Measurements from ENCODE around the gene FLOT2. TPM values are rescaled to one million over a fixed set of nuclear protein-coding genes. Genes with fewer than 3 reads are reported as not detected.

Gene FLOT2
- total RNA-seq, 4 donors from 2014 or later: 31.3 to 117 (median 37.4) TPM

DNA sequence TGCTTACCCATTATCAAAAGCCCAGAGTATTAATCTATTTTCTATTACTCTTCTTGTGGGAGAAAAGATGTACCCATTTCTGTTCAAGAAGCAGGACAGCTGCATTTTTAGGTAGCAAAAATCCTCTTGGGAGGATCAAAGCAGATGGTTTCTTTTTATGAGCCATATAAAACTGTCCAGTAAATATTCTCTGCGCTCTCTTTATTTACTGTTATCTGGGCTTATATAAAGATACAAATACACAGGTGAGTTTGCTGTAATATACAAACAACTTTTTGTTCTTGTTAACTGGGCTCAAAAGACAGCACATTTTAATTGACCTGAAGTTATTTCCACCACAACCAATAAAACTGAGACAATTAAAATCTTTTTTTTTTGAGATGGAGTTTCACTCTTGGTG is 43.7 kb upstream of the FLOT2 start:
- H3K9me3 ChIP-seq: no peaks in the 10 kb centered on the region
- peaks cover 8 to 11% of the 10 kb centered on the region in 2 donors for H3K4me1 ChIP-seq
- H3K4me3 ChIP-seq: no peak overlapping the region
- no peak for DNase-seq
- H3K27ac ChIP-seq: no peak overlapping the region
- TF ChIP-seq POLR2A (IDR thresholded peaks at IDR 0.05): no peak
- intact Hi-C loops (cut with DNase I; ENCODE audit: low total_unique reads): no loop called here
- H3K36me3 ChIP-seq: no peaks in the 10 kb centered on the region
- H3K27me3 ChIP-seq: no peaks in the 10 kb centered on the region

DNA sequence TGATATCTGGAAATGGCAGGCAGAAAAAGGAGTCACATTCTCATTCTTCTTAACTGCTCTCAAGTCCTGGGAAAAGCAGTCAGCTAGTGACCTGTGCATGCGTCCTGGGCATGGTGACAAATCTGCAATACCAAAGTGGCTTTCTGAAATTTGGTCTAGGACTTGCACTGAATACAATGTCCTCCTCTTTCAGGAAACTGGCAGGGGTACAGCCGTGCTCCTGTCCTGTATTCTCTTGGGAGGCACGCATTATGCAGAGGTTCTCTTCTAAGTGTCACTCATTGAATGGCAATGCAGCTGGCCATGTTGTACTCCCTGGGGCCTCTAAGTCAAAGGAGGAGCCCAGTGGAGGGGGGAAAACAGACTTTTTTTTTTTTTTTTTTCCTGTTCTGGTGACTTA is 43.1 kb upstream of the FLOT2 start:
- no peaks in the 10 kb centered on the region for H3K36me3 ChIP-seq
- TF ChIP-seq CTCF (IDR thresholded peaks at IDR 0.05) (no peak), POLR2A (IDR thresholded peaks at IDR 0.05) (no peak)
- no peak overlapping the region for H3K27ac ChIP-seq
- H3K4me3 ChIP-seq: no peak overlapping the region
- DNase-seq: no peak
- no peaks in the 10 kb centered on the region for H3K9me3 ChIP-seq
- H3K27me3 ChIP-seq: no peaks in the 10 kb centered on the region
- peaks cover 8 to 10% of the 10 kb centered on the region in 2 donors for H3K4me1 ChIP-seq
- intact Hi-C loops (cut with DNase I; ENCODE audit: low total_unique reads): no loop called here

DNA sequence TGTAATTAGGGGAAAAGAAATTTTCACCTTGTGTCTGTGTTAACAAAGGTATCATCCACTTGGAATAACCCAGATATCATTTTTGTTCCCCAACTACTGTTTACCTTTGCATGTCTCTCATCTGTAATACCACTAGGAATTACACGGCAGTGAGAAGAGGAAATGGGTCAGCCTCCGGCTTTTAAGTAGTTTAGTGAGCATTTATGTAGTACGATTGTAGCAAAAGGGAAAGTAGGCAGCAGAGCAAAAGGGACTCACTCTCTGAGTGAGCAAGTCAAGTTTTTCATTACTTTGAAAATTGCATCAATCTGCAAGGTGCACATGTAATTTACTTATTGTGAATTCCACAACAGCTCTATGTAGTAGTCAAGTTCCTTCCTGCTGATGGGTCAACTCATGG is 42.6 kb upstream of the FLOT2 start:
- TF ChIP-seq CTCF (IDR thresholded peaks at IDR 0.05): no peak
- no peak overlapping the region for H3K27ac ChIP-seq
- no peak for DNase-seq
- intact Hi-C loops (cut with DNase I; ENCODE audit: low total_unique reads): no loop called here
- H3K36me3 ChIP-seq: no peaks in the 10 kb centered on the region
- H3K4me3 ChIP-seq: no peak overlapping the region
- no peaks in the 10 kb centered on the region for H3K9me3 ChIP-seq
- no peaks in the 10 kb centered on the region for H3K27me3 ChIP-seq
- peaks cover 8 to 10% of the 10 kb centered on the region in 2 donors for H3K4me1 ChIP-seq

- intact Hi-C loops (cut with DNase I; ENCODE audit: low total_unique reads): no loop called here
- no peaks in the 10 kb centered on the region for H3K9me3 ChIP-seq
- H3K27ac ChIP-seq: no peak overlapping the region
- H3K36me3 ChIP-seq: no peaks in the 10 kb centered on the region
- H3K27me3 ChIP-seq: no peaks in the 10 kb centered on the region
- TF ChIP-seq CTCF (IDR thresholded peaks at IDR 0.05) (no peak), POLR2A (IDR thresholded peaks at IDR 0.05) (no peak)
- H3K4me1 ChIP-seq: peaks cover 8 to 10% of the 10 kb centered on the region in 2 donors
- no peak for DNase-seq
- H3K4me3 ChIP-seq: no peak overlapping the region
Measured at GRCh38 chr17:28938552-28938951, 41.0 kb upstream of the FLOT2 start.

DNA sequence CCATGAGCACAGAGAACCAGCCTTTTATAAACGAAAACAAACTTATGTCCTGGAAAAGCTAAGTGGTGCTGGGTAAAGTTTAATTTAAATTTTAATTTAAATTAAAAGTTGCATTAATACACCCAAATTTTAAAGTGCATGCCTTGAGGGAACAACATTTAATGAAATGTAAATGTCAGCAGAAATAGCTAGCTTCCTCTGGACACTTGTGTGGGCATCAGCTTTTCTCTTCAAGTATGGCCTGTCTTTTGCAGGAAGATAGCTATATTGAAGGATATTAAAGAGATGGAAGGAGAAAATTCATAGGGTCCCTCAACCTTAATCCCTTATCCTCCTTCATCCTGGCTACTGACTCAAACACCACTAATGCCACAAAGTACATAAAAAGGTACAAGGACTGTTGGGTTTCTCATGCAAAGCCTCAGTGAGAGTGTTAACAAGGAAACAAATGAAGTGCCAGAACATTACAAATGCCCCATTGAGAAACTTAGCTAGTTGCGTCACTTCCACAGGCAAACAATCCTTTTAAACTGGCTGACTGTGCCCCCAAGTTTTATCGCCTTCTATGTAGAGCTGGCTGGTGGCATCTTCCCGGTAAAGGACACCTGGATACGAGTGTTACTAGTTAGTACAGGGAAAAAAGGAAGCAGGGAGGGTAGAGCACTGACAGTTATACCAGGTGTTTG is 39.7 kb upstream of the FLOT2 start:
- Histone ChIP-seq H3K4me1 (peaks cover 5 to 8% of the 10 kb centered on the region in 2 donors), H3K27ac (no peak overlapping the region)
- intact Hi-C loops (cut with DNase I; ENCODE audit: low total_unique reads): no loop called here

More for the DNA sequence above, 39.7 kb upstream of the FLOT2 start:
- Histone ChIP-seq H3K4me3 (no peak overlapping the region), H3K36me3 (no peaks in the 10 kb centered on the region), H3K27me3 (no peaks in the 10 kb centered on the region), H3K9me3 (no peaks in the 10 kb centered on the region)
- no peak for TF ChIP-seq CTCF (IDR thresholded peaks at IDR 0.05)
- no peak for TF ChIP-seq POLR2A (IDR thresholded peaks at IDR 0.05)
- no peak for DNase-seq

Data from uterus (tissue), 4 donors.